ENCODE results near the gene SLC35B4. TPM values are rescaled to one million over a fixed set of nuclear protein-coding genes. Genes with fewer than 3 reads are reported as not detected.

The SLC35B4 gene
- total RNA-seq, 1 donor from 2014 or later = 23.3 TPM

DNA sequence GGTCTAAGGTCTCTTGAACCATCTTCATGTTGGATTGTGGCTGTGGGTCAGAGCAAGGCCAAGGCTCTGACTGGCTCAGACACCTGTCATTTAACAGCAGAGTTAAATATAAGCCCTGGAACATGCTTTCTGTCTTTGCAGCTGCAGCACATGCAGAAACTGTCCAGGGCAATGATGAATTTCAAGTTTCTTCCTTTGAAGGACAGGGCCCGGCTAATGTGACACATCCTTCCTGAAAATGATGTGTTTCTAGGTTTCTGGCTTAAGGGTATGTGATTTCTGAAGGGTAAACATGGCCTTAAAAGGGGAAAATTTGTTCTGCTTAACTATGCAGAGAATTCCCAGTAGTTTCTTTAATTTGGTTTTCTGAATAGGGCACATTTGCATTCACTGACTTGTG is 34.0 kb upstream of the SLC35B4 start:
- Mint-ChIP-seq H3K4me1 (ENCODE audit: low read depth) (no peaks in the 10 kb centered on the region), H3K27me3 (ENCODE audit: insufficient read depth) (peaks cover 3% of the 10 kb centered on the region), H3K27ac (no peak overlapping the region), H3K4me3 (no peak overlapping the region), H3K36me3 (ENCODE audit: low read depth) (no peaks in the 10 kb centered on the region), H3K9me3 (no peaks in the 10 kb centered on the region)
- intact Hi-C loops (cut with micrococcal nuclease) = no loop called here
- no peak for DNase-seq (ENCODE audit: low spot score)

GRCh38 chr7:134347567-134347966 is 30.8 kb upstream of the SLC35B4 start:
- intact Hi-C loops (cut with micrococcal nuclease) = no loop called here
- no peaks in the 10 kb centered on the region for H3K9me3 Mint-ChIP-seq
- no peaks in the 10 kb centered on the region for H3K4me1 Mint-ChIP-seq (ENCODE audit: low read depth)
- no peaks in the 10 kb centered on the region for H3K27me3 Mint-ChIP-seq (ENCODE audit: insufficient read depth)
- H3K4me3 Mint-ChIP-seq = no peak overlapping the region
- no peak overlapping the region for H3K27ac Mint-ChIP-seq
- no peak for DNase-seq (ENCODE audit: low spot score)
- H3K36me3 Mint-ChIP-seq (ENCODE audit: low read depth) = no peaks in the 10 kb centered on the region

- H3K27ac Mint-ChIP-seq = no peak overlapping the region
- intact Hi-C loops (cut with micrococcal nuclease) = no loop called here
- H3K4me3 Mint-ChIP-seq = no peak overlapping the region
- no peaks in the 10 kb centered on the region for H3K36me3 Mint-ChIP-seq (ENCODE audit: low read depth)
- H3K9me3 Mint-ChIP-seq = no peaks in the 10 kb centered on the region
- DNase-seq (ENCODE audit: low spot score) = no peak
- H3K4me1 Mint-ChIP-seq (ENCODE audit: low read depth) = no peaks in the 10 kb centered on the region
- H3K27me3 Mint-ChIP-seq (ENCODE audit: insufficient read depth) = no peaks in the 10 kb centered on the region
Measured at GRCh38 chr7:134343796-134344195, 27.1 kb upstream of the SLC35B4 start.

DNA sequence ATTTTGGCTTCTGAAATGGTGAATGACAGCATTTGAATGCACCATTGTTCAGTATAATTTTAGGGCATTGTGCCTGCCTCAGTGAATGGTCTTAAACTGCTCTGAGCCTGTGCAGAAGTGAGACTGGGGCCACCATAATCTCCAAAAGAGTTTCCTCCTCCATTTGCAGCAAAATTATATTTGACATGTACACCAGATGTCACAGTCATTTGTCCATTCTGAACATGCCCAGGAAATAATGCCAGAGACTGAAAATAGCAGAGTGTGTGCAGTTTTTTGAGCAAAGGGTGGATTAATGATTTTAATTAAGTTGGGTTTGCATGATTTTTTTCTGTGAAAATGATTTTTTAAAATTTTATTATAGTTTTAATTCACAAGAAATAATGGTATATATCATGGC is 26.4 kb upstream of the SLC35B4 start:
- Mint-ChIP-seq H3K4me3 (no peak overlapping the region), H3K4me1 (ENCODE audit: low read depth) (no peaks in the 10 kb centered on the region), H3K9me3 (no peaks in the 10 kb centered on the region), H3K27me3 (ENCODE audit: insufficient read depth) (no peaks in the 10 kb centered on the region), H3K27ac (no peak overlapping the region), H3K36me3 (ENCODE audit: low read depth) (no peaks in the 10 kb centered on the region)
- no peak for DNase-seq (ENCODE audit: low spot score)
- intact Hi-C loops (cut with micrococcal nuclease) = no loop called here

DNA sequence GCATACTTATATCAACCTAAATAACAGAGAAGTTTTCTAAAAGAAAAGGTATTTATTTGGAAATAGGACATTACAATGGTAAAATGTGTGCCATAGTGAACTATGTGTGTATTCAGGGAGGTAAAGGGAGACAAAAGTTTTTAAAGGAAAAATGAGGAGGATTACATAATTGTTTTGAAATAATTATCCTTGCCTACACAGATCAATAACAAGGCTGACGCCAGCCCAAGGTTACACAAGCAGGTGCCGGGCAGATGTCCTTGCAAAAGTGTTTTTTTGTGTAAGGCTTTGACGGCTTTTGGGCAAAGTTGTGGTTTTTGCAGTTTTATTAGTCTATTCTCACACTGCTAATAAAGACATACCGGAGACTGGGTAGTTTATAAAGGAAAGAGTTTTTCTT is 22.7 kb upstream of the SLC35B4 start:
- Mint-ChIP-seq H3K27ac (no peak overlapping the region), H3K27me3 (ENCODE audit: insufficient read depth) (no peaks in the 10 kb centered on the region), H3K4me1 (ENCODE audit: low read depth) (no peaks in the 10 kb centered on the region), H3K36me3 (ENCODE audit: low read depth) (no peaks in the 10 kb centered on the region), H3K4me3 (no peak overlapping the region), H3K9me3 (peaks cover 4% of the 10 kb centered on the region)
- DNase-seq (ENCODE audit: low spot score) = no peak
- intact Hi-C loops (cut with micrococcal nuclease) = no loop called here

DNA sequence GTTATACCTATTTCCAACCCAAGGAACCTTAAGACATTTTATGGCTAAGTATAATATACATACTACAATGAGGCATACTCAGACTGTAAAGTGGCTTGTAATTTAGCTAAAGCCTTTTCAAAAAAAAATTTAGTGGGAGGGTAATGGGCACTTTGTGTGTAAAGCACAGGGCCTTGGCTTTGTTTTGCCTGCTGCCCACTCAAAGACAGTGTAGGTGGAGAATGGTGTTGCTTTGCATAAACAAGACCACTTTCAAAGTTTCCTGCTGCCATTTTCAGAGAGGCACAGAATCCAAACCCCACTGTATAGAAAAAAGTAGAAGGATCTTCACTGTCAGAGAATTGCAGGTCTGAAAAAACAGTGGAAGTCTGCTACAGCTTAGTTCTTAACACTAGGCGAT is 21.2 kb upstream of the SLC35B4 start:
- no peaks in the 10 kb centered on the region for H3K4me1 Mint-ChIP-seq (ENCODE audit: low read depth)
- intact Hi-C loops (cut with micrococcal nuclease) = no loop called here
- peaks cover 4% of the 10 kb centered on the region for H3K9me3 Mint-ChIP-seq
- no peaks in the 10 kb centered on the region for H3K27me3 Mint-ChIP-seq (ENCODE audit: insufficient read depth)
- no peak overlapping the region for H3K4me3 Mint-ChIP-seq
- H3K27ac Mint-ChIP-seq = no peak overlapping the region
- no peak for DNase-seq (ENCODE audit: low spot score)
- H3K36me3 Mint-ChIP-seq (ENCODE audit: low read depth) = no peaks in the 10 kb centered on the region

- no peak overlapping the region for H3K4me3 Mint-ChIP-seq
- DNase-seq (ENCODE audit: low spot score) = no peak
- H3K4me1 Mint-ChIP-seq (ENCODE audit: low read depth) = no peaks in the 10 kb centered on the region
- no peaks in the 10 kb centered on the region for H3K27me3 Mint-ChIP-seq (ENCODE audit: insufficient read depth)
- H3K9me3 Mint-ChIP-seq = peaks cover 4% of the 10 kb centered on the region
- H3K27ac Mint-ChIP-seq = no peak overlapping the region
- H3K36me3 Mint-ChIP-seq (ENCODE audit: low read depth) = no peaks in the 10 kb centered on the region
- intact Hi-C loops (cut with micrococcal nuclease) = no loop called here
Measured at GRCh38 chr7:134334408-134334807, 17.7 kb upstream of the SLC35B4 start.

DNA sequence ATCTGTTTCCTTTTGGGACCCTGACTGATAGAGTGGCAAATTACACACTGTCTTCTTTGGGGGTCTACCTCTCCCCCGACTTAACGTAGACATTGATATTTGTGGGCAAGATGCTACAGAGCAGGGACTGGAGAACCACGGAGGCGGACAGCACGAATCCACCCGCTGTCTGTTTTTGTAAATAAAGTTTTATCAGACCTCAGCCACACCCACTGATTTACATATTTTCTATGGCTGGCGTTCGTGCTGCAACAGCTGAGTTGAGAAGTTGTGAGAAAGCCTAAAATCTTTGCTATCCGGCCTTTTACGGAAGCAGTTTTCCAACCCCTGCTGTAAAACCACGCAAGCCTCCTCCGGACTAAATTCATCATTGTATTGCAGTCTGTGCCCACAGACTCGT is 17.2 kb upstream of the SLC35B4 start:
- H3K4me3 Mint-ChIP-seq = no peak overlapping the region

DNA sequence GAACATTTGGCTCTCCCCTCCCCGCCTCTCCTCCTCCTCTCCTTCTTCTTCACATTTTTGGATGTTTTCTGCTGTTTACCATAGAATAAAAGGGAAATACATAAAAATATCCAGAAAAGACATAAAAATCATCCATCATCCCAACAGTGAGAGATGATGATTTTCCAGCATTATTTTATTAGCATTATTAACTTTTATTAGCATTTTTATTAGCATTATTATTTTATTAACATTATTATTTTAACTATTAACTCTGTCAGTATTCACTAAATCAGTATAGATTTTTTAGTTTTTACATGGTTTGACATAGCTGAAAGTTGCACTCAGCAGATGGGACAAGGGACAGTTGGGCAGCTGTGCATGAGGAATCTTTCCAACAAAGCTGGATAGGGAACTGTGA is 16.2 kb upstream of the SLC35B4 start:
- no peak overlapping the region for H3K4me3 Mint-ChIP-seq
- intact Hi-C loops (cut with micrococcal nuclease) = no loop called here
- H3K27ac Mint-ChIP-seq = no peak overlapping the region
- H3K27me3 Mint-ChIP-seq (ENCODE audit: insufficient read depth) = peaks cover 2% of the 10 kb centered on the region
- H3K4me1 Mint-ChIP-seq (ENCODE audit: low read depth) = no peaks in the 10 kb centered on the region
- no peak for DNase-seq (ENCODE audit: low spot score)
- no peaks in the 10 kb centered on the region for H3K36me3 Mint-ChIP-seq (ENCODE audit: low read depth)
- H3K9me3 Mint-ChIP-seq = peaks cover 4% of the 10 kb centered on the region

More for the DNA sequence above, 17.2 kb upstream of the SLC35B4 start:
- Mint-ChIP-seq H3K36me3 (ENCODE audit: low read depth) (no peaks in the 10 kb centered on the region), H3K4me1 (ENCODE audit: low read depth) (no peaks in the 10 kb centered on the region), H3K27ac (no peak overlapping the region), H3K27me3 (ENCODE audit: insufficient read depth) (peaks cover 1% of the 10 kb centered on the region), H3K9me3 (peaks cover 4% of the 10 kb centered on the region)
- intact Hi-C loops (cut with micrococcal nuclease) = no loop called here
- DNase-seq (ENCODE audit: low spot score) = no peak

GRCh38 chr7:134331393-134331792 is 14.7 kb upstream of the SLC35B4 start:
- Mint-ChIP-seq H3K9me3 (peaks cover 4% of the 10 kb centered on the region), H3K27ac (no peak overlapping the region), H3K4me1 (ENCODE audit: low read depth) (no peaks in the 10 kb centered on the region), H3K27me3 (ENCODE audit: insufficient read depth) (peaks cover 2% of the 10 kb centered on the region), H3K36me3 (ENCODE audit: low read depth) (no peaks in the 10 kb centered on the region), H3K4me3 (no peak overlapping the region)
- intact Hi-C loops (cut with micrococcal nuclease) = no loop called here
- no peak for DNase-seq (ENCODE audit: low spot score)

- intact Hi-C loops (cut with micrococcal nuclease) = no loop called here
- Mint-ChIP-seq H3K36me3 (ENCODE audit: low read depth) (no peaks in the 10 kb centered on the region), H3K27me3 (ENCODE audit: insufficient read depth) (peaks cover 4% of the 10 kb centered on the region), H3K9me3 (peaks cover 4% of the 10 kb centered on the region), H3K4me1 (ENCODE audit: low read depth) (no peaks in the 10 kb centered on the region), H3K4me3 (no peak overlapping the region), H3K27ac (no peak overlapping the region)
- no peak for DNase-seq (ENCODE audit: low spot score)
Measured at GRCh38 chr7:134330974-134331373, 14.2 kb upstream of the SLC35B4 start.

- intact Hi-C loops (cut with micrococcal nuclease) = no loop called here
- peaks cover under 1% of the 10 kb centered on the region for H3K9me3 Mint-ChIP-seq
Measured at GRCh38 chr7:134329614-134330346, 13.1 kb upstream of the SLC35B4 start.

DNA sequence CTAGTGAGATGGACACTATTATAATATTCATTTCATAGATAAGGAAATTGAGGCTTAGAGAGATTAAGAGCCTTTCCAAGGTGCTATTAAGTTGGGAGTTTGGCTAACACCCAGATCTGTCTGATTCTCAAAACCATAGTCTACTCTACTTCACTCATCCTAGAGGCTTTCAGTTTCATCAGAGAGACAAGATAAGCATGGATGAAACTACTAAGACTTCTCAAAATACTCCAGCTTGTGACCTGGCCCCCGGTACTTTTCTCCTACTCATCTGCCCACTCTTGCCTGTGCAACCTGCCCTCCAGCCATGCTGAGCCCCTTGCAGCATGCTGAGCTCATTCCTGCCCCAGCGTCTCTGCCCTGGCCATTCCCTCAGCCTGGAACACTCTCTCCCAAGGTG is 12.2 kb upstream of the SLC35B4 start:
- Mint-ChIP-seq H3K4me1 (ENCODE audit: low read depth) (no peaks in the 10 kb centered on the region), H3K9me3 (no peaks in the 10 kb centered on the region), H3K27me3 (ENCODE audit: insufficient read depth) (peaks cover 4% of the 10 kb centered on the region), H3K36me3 (ENCODE audit: low read depth) (no peaks in the 10 kb centered on the region), H3K4me3 (no peak overlapping the region), H3K27ac (no peak overlapping the region)
- DNase-seq (ENCODE audit: low spot score) = no peak
- intact Hi-C loops (cut with micrococcal nuclease) = no loop called here

More at GRCh38 chr7:134329614-134330346, 13.1 kb upstream of the SLC35B4 start:
- Mint-ChIP-seq H3K4me3 (no peak overlapping the region), H3K36me3 (ENCODE audit: low read depth) (no peaks in the 10 kb centered on the region), H3K27ac (no peak overlapping the region), H3K27me3 (ENCODE audit: insufficient read depth) (peaks cover 4% of the 10 kb centered on the region), H3K4me1 (ENCODE audit: low read depth) (no peaks in the 10 kb centered on the region)
- no peak for DNase-seq (ENCODE audit: low spot score)

DNA sequence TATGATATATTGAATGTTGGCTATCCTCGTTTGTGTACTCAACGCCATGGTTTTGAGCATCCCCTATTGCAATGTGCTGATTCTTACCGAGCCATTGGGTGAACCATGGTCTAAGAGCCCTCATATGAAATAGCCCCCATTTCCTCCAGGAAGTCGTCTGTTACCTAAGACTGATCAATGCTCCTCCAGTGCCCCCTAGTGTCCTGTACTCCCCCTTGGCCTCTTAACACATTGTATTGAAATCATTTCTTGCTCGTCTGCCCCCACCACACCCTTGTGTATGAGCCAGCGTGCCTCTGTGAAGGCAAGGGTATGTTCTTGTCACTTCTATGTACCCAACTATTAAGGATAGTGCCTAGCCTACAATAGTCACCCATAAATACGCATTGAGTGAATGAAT is 11.2 kb upstream of the SLC35B4 start:
- Mint-ChIP-seq H3K27ac (no peak overlapping the region), H3K9me3 (no peaks in the 10 kb centered on the region), H3K4me1 (ENCODE audit: low read depth) (no peaks in the 10 kb centered on the region), H3K4me3 (no peak overlapping the region), H3K27me3 (ENCODE audit: insufficient read depth) (peaks cover 6% of the 10 kb centered on the region), H3K36me3 (ENCODE audit: low read depth) (no peaks in the 10 kb centered on the region)
- intact Hi-C loops (cut with micrococcal nuclease) = no loop called here
- peak; percentile 8 for DNase-seq (ENCODE audit: low spot score)

Measured in activated T-helper 1 cell treated with anti-CD3 and anti-CD28 coated beads, Interleukin-12 subunit alpha, Interleukin-12 subunit beta, Interleukin-2, Interleukin-4 antibody, amounts not matched to agents 30 ng/mL and 10 ng/mL and 1 ng/mL, durations not matched to agents 14 hours and 24 hours and 36 hours (primary cell).